ENCODE data around the gene PXT1.

- TF ChIP-seq CTCF (optimal IDR thresholded peaks at IDR 0.05 in 1 of 3, IDR thresholded peaks at IDR 0.05 in 1 of 3, conservative IDR thresholded peaks at IDR 0.05 in 1 of 3; ENCODE audit: extremely low read depth in 1 of 3, insufficient read depth in 2 of 3, low read length in 3 of 3): no peak
- no peak for TF ChIP-seq EZH2 (IDR thresholded peaks at IDR 0.05; ENCODE audit: low read length)
These were observed 48.8 kb upstream of the PXT1 start for GRCh38 chr6:36491378-36491965.

All from keratinocyte (primary cell).